Measurements from ENCODE around the gene NSMF.

The NSMF gene

GRCh38 chr9:137429974-137430722 is 29.0 kb downstream of the NSMF start:
- no peak for ATAC-seq
- no peak for DNase-seq

GRCh38 chr9:137429546-137429890 is 29.6 kb downstream of the NSMF start:
- DNase-seq (no peak), ATAC-seq (no peak)

DNA sequence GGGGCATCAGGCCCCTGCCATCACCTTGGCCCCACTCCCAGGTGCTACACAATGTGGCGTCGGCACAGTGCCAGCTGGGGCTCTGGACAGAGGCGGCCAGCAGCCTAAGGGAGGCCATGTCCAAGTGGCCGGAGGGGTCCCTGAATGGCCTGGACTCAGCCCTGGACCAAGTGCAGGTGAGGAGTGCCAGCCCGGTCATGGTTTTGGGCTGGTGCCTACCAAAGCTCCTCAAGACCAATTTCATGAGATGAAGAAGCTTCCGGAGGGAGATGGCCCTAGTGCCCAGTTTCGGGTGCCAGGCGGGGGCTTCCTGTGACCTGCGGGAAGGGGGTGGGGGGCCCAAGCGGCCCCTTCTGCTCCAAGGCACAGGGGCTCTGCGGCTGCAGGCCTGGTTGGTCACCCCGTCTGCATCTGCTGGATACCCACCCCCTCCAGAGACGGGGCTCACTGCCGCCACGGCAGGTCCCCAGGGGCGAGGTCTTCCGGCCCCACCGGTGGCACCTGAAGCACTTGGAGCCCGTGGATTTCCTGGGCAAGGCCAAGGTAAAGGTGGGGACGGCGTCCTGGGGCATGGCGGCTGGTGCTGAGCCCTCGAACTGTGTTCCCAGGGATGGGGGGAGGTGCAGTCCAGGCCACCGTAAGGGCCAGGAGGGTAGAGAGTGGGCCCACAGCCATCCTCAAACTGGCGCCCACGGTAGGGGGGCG is 30.1 kb downstream of the NSMF start:
- DNase-seq, result no peak
- ATAC-seq, result no peak

GRCh38 chr9:137428311-137428630 is 30.9 kb downstream of the NSMF start:
- DNase-seq (no peak), ATAC-seq (no peak)

DNA sequence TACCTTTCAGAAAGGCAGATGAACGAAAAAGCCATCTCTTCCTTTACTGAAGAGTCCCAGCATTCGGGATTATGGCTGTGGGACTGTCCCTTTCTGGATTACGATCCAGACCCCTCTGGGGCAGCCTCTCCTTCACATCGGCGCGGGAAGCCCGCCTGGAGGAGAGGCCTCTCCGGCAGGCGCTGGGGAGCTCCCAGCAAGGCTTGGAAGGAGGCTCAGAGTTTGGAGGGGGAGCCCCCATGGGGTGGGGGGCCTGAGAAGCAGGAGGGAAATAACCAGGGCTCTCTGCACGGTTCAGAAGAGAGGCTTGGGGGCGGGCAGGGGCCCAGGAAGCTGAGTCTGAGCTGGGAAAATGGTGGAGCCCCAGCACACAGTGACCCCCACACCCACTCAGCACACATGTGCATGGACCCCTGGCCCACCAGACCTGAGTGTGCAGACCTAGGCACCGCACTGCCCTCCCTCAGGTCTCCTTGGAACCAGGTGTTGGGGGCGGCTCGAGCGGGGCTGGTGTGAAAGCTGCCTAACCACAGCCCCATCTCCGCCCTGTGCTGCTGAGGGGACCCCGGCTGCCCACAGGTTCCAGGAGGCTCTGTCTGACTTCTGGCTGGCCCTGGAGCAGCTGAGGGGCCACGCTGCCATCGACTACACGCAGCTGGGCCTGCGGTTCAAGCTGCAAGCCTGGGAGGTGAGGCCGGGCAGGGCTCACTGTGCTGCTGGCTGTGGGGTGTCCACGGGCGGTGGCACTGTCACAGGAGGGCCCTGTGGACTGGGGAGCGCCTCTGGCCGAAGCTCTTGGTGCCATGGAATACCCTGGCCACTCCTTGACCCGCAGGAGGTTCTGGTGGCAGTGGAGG is 31.5 kb downstream of the NSMF start:
- ATAC-seq (no peak), DNase-seq (no peak)

GRCh38 chr9:137426018-137426681 is 33.0 kb downstream of the NSMF start:
- DNase-seq, result no peak
- ATAC-seq, result no peak

GRCh38 chr9:137423514-137424291 is 35.4 kb downstream of the NSMF start:
- ATAC-seq (no peak), DNase-seq (no peak)

DNA sequence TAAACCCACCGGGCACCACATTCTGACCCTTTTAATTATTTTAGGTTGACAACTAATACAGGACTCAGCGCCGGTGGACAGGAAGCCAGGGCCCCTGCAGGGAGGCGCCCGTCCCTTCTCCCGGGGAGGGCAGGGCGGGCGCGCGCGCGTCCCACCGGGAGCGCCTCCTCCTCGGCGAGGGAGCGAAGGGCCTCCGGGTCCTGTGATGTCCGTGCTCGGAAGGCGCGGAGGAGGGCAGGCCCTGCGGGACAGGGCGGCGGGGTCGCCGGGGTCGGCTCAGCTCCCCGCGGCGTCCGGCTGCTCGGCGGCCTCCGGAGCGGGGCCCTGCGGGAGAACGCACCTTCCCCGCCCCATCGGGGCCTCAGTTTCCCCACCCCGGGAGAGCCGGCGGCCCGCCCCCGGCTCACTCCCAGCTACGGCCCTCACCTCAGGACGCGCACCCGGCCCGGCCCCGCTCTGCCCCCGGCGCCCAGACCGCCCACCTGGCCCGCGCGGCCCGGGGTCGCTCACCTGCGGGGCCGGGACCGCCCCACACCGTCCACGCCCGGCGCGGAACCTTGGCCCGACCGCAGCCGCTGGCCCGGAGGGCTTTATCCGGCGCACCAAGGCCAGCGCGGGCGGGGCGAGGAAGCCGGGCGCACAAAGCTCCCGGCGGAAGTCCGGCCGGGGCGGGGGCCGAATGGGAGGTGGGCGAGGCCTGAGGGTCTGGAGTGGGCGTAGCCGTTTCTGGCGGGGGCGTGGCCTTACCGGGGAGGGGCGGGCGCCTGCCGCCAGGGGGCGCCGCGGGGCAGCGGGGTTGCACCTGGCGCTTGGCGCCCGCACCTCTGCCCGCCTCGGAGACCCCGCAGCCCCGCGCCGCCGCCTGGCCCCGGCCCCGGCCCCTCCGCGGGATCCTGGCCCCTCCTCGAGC is 36.3 kb downstream of the NSMF start, which contains the start of the genes EXD3 and NOXA1:
EXD3 (minus strand) TSS at position 559 of the 910 bp plus-strand sequence. CDS start 27,805 bp downstream, outside the sequence.
NOXA1 (plus strand) TSS at position 790 of the 910 bp plus-strand sequence. CDS start 137 bp downstream, outside the sequence.
- peak; percentile 98 for DNase-seq
- ATAC-seq, result peak; percentile 91

DNA sequence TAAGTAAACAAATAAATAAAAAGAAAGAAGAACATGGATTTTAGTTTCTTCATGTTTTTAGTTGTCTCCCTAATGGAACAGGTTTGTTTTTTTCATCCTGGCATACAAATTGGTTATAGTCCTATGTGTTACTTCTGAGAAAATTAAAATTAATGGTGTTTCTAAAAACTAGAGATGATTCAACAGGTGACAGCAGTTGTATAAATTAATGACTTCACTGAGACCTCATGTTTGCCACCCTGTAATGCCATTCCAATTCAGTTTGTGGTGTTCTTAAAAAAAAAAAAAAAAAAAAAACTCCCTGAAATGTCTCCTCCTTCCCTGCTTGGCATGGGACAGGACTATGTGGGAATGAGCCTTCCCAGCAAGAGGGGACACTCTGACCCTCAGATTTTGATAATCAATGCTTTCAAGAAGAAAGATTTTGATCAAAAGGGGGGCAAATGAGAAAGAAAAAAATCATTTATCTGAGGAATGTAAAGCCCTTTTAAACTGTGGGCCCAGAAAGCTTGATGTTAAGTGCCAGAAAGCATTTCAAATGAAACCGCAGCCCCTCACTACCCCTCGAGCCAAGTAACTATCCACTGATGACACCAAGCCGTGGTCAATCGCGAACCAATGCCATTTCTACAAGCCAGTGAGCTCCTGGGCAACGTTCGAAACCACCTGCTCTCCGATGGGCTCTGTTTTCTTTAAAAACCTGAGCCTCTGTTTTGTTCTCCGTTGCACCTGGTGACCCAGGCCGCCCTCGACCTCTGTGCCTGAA is 37.1 kb downstream of the NSMF start:
- ATAC-seq (no peak), DNase-seq (no peak)

DNA sequence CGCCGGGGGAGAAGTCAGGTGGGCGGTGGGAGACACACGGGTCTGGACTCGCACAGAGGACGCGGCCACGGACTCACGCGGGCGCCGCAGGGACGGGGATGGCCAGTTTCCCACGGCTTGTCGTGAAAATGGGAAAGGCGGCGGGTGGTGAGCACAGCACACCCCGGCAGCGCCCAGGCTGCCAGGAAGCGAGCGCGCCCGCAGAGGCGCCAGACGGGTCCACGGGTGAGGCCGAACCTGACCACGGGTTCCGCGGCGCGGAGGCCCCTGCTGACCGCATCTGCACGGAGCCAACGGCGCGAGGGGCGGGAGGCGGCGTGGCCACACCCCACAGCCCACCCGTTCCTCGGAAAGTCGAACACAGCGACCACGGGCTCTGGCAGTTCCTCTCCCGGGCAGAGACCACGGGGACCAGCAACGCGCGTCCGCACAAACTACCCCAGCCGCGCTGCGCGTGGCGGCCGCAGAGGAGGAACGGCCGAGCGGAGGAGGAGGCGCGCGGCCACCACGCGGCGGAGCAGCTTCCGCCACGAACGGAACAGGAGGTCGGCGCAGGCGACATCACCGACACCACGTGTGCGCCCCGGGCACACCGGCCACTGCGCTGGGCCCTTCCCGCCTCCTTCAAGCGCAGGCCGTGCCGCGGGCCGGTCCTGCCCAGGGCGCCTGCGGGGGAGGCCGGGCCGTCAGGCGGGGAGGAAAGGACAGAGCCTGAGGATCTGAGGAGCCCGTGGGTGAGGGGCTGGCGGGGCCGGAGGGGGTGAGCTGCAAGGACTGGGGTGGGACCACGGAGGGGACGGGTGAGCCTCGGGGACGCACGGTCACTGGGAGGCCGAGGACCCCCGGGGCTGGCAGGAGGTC is 41.7 kb downstream of the NSMF start:
- no peak for DNase-seq
- no peak for ATAC-seq

- ATAC-seq, result no peak
- no peak for DNase-seq
Measured at GRCh38 chr9:137416563-137417151, 42.5 kb downstream of the NSMF start.

- no peak for DNase-seq
- ATAC-seq, result no peak
Measured at GRCh38 chr9:137416006-137416562, 43.0 kb downstream of the NSMF start.

- DNase-seq, result no peak
- no peak for ATAC-seq
Measured at GRCh38 chr9:137415451-137415850, 43.7 kb downstream of the NSMF start.

DNA sequence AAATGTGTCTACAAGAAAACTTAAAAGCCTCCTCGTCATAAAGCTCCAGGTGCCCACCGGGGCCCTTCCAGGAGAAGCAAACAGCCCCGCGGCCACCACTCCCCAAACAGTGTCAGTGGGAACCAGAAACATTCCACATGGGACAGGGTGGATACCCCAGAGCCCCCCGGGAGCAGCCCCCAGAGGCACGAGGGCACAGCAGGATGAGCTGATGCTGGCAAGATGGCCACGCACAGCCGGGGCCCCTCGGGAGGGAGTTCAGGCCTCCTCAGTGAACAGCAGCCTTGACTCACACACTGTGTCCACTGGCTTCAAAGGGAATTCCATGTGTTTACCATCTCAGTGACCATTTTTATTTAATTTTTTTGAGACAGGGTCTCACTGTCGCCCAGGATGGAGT is 46.7 kb downstream of the NSMF start:
- ATAC-seq, result no peak
- no peak for DNase-seq

DNA sequence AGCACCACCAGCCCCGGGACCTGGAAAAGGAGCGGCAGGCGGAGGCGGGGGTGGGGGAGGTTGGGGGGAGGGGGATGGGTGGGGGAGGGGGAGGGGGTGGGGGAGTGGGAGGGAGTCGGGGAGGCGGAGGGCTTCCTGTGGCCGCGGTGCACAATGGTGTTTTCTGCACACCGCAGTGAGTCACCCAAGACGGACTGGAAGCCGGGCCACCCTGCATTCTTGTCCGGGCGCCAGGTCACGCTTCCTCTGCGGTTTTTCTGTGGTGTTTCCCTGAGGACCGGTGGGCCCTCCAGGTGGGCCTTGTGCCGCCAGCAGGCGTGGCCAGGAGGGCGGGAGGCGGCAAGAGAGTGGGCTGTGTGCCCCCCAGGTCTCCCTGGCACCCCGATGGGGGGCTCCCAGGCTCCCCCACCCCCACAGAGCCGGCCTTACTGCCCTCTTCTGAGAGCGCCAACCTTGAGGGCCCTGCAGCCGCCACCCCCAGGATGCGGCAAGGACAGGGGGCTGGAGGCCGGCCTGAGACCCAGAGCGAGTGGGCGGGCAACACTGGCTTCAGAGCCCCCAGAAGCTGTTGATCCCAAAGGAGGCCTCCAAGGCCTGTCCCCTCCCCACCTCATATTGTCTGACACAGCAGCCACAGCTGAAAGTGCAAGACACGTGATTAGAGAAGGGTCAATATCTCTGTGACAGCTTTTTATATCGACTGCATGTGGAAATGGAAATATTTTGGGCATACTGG is 47.3 kb downstream of the NSMF start:
- DNase-seq, result peak; percentile 73
- peak; percentile 34 for ATAC-seq

DNA sequence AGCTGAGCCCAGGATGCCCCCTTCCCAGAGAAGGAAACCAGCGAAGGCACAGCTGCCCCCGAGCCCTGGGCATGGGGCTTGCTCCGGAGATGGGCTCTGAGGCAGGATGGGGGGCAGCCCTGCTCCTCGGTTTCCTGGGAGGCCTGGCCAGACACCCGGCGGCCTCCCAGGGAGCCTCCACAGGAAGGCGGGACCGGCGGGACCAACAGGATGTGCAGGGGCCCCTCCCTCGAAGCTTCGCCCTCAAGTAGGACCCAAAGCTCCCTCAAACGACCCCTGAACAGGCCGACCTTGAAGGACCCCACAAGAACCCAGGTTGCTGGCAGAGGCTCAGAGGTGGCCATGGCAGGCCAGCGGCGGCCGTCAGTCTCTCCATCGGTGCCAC is 47.9 kb downstream of the NSMF start:
- ATAC-seq (no peak), DNase-seq (no peak)

- ATAC-seq, result no peak
- DNase-seq, result no peak
Measured at GRCh38 chr9:137410891-137411249, 48.3 kb downstream of the NSMF start.
